Left lung (tissue), 10 donors: ENCODE data around the gene GALNS. TPM values are rescaled to one million over a fixed set of nuclear protein-coding genes. Genes with fewer than 3 reads are reported as not detected.
"Not testable (repeated sequence)": the region's sequence is repeated elsewhere in the genome, so short reads cannot be mapped to it uniquely, and the experiment has no call there.

Source experiments
- ATAC-seq: fragments of 200-7000 bp; cut with Tn5 transposase; one replicate; pipeline ENCODE4 v1.9.1; 2020; ENCODE audit warnings: moderate library complexity
- DNase-seq, 4 donors: peaks; one replicate each; pipeline ENCODE4 v3.0.0-alpha.2; 2013 to 2020
- H3K27ac ChIP-seq, 2 donors: fragments of 200-600 bp; sonication (generic) in 1 of 2; one replicate each; pipeline versions ENCODE4 v1.5.0 to v1.8.0; 2020 to 2021
- H3K27me3 ChIP-seq, 2 donors: fragments of 200-600 bp; sonication (generic) in 1 of 2; one replicate each; pipeline versions ENCODE4 v1.5.0 to v1.8.0; 2020 to 2021
- H3K36me3 ChIP-seq, 2 donors: fragments of 200-600 bp; sonication (generic) in 1 of 2; one replicate each; pipeline versions ENCODE4 v1.5.0 to v1.8.0; 2020 to 2021
- H3K4me1 ChIP-seq, 2 donors: fragments of 200-600 bp; one replicate each; pipeline ENCODE4 v1.8.0; 2021
- H3K4me3 ChIP-seq, 2 donors: fragments of 200-600 bp; sonication (generic) in 1 of 2; one replicate each; pipeline versions ENCODE4 v1.5.0 to v1.8.0; 2020 to 2021; ENCODE audit warnings: mild to moderate bottlenecking in 1 of 2
- H3K9me3 ChIP-seq, 2 donors: fragments of 200-600 bp; sonication (generic) in 1 of 2; one replicate each; pipeline versions ENCODE4 v1.5.0 to v1.8.0; 2020 to 2021
- intact Hi-C, 2 donors: fragments of 100-400 bp; cut with DNase I; formaldehyde crosslinking; loops; one replicate each; pipeline versions ENCODE4 v1.11.2 to v1.14.2; 2022
- polyA plus RNA-seq, 6 donors: library from polyadenylated mRNA; unstranded; fragments of 120-200 nt; gene quantifications; one replicate each; pipeline ENCODE4 v1.2.1, GENCODE V29; 2013; ENCODE audit not compliant: insufficient read length in 6 of 6
- total RNA-seq, 2 donors: library from RNA; stranded (reverse); fragmentation: NEBNext Ultra II Directional; extraction: Animal tissue kit (Norgen Biotek cat#: 25700); gene quantifications; one replicate each; pipeline ENCODE4 v1.2.1, GENCODE V29; 2021
- TF ChIP-seq, protein P1 (sequence below), 2 donors: fragments of 200-600 bp; sonication (generic) in 1 of 2; IDR thresholded peaks; one replicate each; pipeline versions ENCODE4 v1.5.0 to v1.8.0; 2021; ENCODE audit warnings: antibody characterized with exemption in 2 of 2
- donor health status: DM: no; HTN: yes; CAD: no.
- donor health status: DM: no; HTN: no; CAD: no.

Gene GALNS
- total and polyA plus RNA-seq, 8 donors = 23.8 to 46.5 (median 31.9) TPM

DNA sequence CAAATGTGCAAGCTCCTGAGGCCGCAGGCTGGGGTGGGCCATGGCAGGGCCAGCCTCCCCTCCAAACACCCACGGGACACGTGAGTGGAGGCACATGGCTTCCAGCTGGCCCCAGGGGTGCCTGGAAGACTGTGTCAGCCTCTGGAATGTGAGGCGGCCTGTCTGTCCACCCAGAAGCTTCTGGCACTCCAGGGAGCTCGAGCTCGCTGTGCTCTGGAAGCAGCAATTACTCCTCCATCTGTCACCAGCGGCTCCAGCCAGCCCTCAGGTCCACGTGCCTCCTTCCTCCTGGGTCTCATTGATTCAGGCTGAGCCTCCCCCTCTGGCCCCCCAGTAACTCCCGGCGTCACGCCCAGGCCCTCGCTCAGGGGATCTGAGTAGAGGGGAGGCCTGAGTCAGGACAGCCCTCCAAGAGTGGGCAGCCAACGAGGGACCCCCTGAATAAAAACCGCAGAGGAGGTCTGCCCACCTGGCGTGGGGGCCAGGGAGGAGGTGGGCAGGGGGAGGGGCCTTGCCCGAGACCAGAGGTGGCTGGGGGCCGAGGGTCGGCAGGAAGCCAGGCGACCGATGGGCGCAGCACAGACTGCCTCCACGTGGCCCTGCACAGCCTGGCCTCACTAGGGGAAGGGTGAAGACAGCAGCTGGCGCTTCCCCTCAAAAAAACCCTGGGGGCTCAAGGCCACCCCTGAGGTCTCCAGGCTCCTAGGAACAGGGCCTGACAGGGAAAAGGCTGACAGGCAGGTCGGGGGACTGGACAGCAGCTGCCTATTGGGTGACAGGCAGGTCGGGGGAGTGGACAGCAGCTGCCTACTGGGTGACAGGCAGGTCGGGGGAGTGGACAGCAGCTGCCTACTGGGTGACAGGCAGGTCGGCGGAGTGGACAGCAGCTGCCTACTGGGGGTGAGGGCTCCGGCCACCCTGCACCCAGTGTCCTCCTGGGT lies 83.6 kb downstream of the GALNS start:
- Histone ChIP-seq H3K9me3 (no peaks in the 10 kb centered on the region), H3K27ac (peak overlapping the region; percentile 48 to 56), H3K4me1 (peaks cover 51 to 75% of the 10 kb centered on the region in 2 donors), H3K27me3 (no peaks in the 10 kb centered on the region), H3K36me3 (peaks cover 0 to 9% of the 10 kb centered on the region in 2 donors), H3K4me3 (no peak overlapping the region)
- TF ChIP-seq, protein P1, sequence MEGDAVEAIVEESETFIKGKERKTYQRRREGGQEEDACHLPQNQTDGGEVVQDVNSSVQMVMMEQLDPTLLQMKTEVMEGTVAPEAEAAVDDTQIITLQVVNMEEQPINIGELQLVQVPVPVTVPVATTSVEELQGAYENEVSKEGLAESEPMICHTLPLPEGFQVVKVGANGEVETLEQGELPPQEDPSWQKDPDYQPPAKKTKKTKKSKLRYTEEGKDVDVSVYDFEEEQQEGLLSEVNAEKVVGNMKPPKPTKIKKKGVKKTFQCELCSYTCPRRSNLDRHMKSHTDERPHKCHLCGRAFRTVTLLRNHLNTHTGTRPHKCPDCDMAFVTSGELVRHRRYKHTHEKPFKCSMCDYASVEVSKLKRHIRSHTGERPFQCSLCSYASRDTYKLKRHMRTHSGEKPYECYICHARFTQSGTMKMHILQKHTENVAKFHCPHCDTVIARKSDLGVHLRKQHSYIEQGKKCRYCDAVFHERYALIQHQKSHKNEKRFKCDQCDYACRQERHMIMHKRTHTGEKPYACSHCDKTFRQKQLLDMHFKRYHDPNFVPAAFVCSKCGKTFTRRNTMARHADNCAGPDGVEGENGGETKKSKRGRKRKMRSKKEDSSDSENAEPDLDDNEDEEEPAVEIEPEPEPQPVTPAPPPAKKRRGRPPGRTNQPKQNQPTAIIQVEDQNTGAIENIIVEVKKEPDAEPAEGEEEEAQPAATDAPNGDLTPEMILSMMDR (IDR thresholded peaks at IDR 0.05) = no peak
- ATAC-seq = no peak
- DNase-seq = peak in 3 of 4 donors; percentile 72 to 82 (median 73)
- intact Hi-C loops = no loop called here

DNA sequence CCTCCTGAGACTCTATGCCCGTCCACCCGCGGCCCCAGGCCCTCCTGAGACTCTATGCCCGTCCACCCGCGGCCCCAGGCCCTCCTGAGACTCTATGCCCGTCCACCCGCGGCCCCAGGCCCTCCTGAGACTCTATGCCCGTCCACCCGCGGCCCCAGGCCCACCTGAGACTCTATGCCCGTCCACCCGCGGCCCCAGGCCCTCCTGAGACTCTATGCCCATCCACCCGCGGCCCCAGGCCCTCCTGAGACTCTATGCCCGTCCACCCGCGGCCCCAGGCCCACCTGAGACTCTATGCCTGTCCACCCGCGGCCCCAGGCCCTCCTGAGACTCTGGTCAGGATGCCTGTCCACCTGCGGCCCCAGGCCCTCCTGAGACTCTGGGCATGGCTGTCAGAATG lies 85.0 kb downstream of the GALNS start:
- ATAC-seq, DNase-seq, H3K27me3 ChIP-seq, intact Hi-C loops, H3K4me3 ChIP-seq, H3K9me3 ChIP-seq, H3K27ac ChIP-seq, H3K36me3 ChIP-seq: not testable (repeated sequence)
- peaks cover 62 to 81% of the 10 kb centered on the region in 2 donors for H3K4me1 ChIP-seq

GRCh38 chr16:88771294-88771772 lies 85.4 kb downstream of the GALNS start:
- TF ChIP-seq, protein P1 (IDR thresholded peaks at IDR 0.05) = no peak
- Histone ChIP-seq H3K27me3 (no peaks in the 10 kb centered on the region), H3K36me3 (peaks cover 0 to 3% of the 10 kb centered on the region in 2 donors), H3K27ac (peak overlapping the region; percentile 66 to 81), H3K9me3 (no peaks in the 10 kb centered on the region), H3K4me1 (peaks cover 62 to 83% of the 10 kb centered on the region in 2 donors), H3K4me3 (no peak overlapping the region)
- intact Hi-C loops = no loop called here
- ATAC-seq (no peak), DNase-seq (no peak)

DNA sequence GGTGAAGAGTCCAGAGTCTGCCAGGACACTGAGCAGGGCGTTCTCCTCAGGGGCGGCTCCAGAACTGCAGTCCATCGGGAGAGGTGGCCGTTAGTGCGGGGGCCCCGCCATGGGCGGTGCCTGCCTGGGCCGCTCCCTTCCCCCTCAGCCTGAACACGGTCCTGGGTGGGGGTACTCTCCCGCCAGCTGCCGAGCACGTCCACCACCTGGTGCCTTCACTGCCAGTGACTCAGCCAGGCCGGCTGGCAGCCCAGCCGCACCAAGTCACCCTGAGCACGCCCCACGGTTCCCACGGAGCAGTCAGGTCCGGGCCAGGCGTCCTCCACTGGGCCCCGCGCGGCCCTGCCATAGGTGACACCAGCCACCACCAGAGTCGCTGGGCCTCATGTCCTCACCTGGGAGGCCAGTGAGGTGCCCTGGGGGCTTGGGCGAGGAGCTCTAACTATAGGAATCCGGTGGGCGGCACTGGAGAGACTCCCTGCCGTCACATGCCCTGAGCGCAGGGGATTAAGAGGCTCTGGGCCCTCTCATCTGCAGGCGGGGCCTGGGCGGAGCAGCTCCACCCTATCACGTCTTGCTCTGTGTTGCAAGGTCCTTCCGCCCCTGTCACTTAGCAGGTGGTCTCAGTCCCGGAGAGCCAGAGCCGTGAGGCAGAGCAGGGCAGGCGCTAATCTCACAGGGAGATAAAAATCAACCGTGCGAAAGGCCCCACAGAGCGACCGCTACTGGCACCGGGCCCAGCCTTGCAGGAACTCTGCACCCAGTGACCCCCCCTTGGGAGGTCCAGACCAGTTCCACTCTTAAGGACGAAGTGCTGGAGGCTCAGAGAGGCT lies 86.1 kb downstream of the GALNS start:
- ATAC-seq (peak; percentile 72), DNase-seq (peak in 3 of 4 donors; percentile 67 to 90 (median 79))
- H3K4me1 ChIP-seq = peaks cover 62 to 89% of the 10 kb centered on the region in 2 donors
- H3K27me3 ChIP-seq = no peaks in the 10 kb centered on the region
- peak overlapping the region in 1 of 2 donors; percentile 14 for H3K4me3 ChIP-seq
- no peaks in the 10 kb centered on the region for H3K36me3 ChIP-seq
- TF ChIP-seq, protein P1 (IDR thresholded peaks at IDR 0.05) = no peak
- H3K9me3 ChIP-seq = no peaks in the 10 kb centered on the region
- peak overlapping the region; percentile 66 to 81 for H3K27ac ChIP-seq
- intact Hi-C loops = no loop called here

GRCh38 chr16:88769617-88770460 lies 86.9 kb downstream of the GALNS start:
- peak overlapping the region; percentile 66 to 81 for H3K27ac ChIP-seq

More at GRCh38 chr16:88769617-88770460, 86.9 kb downstream of the GALNS start:
- Histone ChIP-seq H3K36me3 (no peaks in the 10 kb centered on the region), H3K4me1 (peaks cover 62 to 94% of the 10 kb centered on the region in 2 donors), H3K9me3 (no peaks in the 10 kb centered on the region), H3K4me3 (peak overlapping the region in 1 of 2 donors; percentile 14), H3K27me3 (no peaks in the 10 kb centered on the region)
- TF ChIP-seq, protein P1 (IDR thresholded peaks at IDR 0.05) = no peak
- DNase-seq (peak in 2 of 4 donors; percentile 65 to 70), ATAC-seq (peak; percentile 49)
- intact Hi-C loops = no loop called here
